ENCODE data around the gene MYH9. TPM values are rescaled to one million over a fixed set of nuclear protein-coding genes. Genes with fewer than 3 reads are reported as not detected.

MYH9 gene
- total and polyA plus RNA-seq, 2 experiments from 2014 or later, result 58.4 to 233 TPM

GRCh38 chr22:36363349-36363981, 24.3 kb downstream of the MYH9 start:
- peaks cover 15% of the 10 kb centered on the region for H3F3A ChIP-seq (replicated peaks; ENCODE audit: low read depth)
- H3K4me2 ChIP-seq, result peak overlapping the region; percentile 49; the same call in 1 of the 2 replicates
- DNase-seq (ENCODE audit: low spot score) (no peak), ATAC-seq (no peak)
- H3K36me3 ChIP-seq (ENCODE audit: insufficient read depth), result no peaks in the 10 kb centered on the region
- Mint-ChIP-seq H3K4me3 (peak overlapping the region; percentile 13; the same call in 2 of the 3 replicates), H3K27ac (peak overlapping the region; percentile 42), H3K4me1 (peaks cover 92% of the 10 kb centered on the region), H3K27me3 (ENCODE audit: insufficient read depth, low read depth, poor library complexity) (peaks cover 23% of the 10 kb centered on the region), H3K9me3 (no peaks in the 10 kb centered on the region), H3K36me3 (ENCODE audit: low read depth) (peaks cover 10% of the 10 kb centered on the region)
- H4K20me1 ChIP-seq (replicated peaks; ENCODE audit: insufficient read depth), result peaks cover 33% of the 10 kb centered on the region
- no peaks in the 10 kb centered on the region for H3K27me3 ChIP-seq (ENCODE audit: insufficient read depth)
- H3K4me1 ChIP-seq (ENCODE audit: insufficient read depth), result peaks cover 93% of the 10 kb centered on the region
- TF ChIP-seq ZNF462 (CRISPR knock-in tag; IDR thresholded peaks at IDR 0.05) (no peak), STAT1 (IDR thresholded peaks at IDR 0.05; ENCODE audit: unreplicated experiment) (no peak), JUNB (IDR thresholded peaks at IDR 0.05; ENCODE audit: unreplicated experiment) (no peak), ZNF114 (CRISPR knock-in tag; IDR thresholded peaks at IDR 0.05) (no peak), REST (IDR thresholded peaks at IDR 0.05; ENCODE audit: unreplicated experiment) (no peak), ETS1 (IDR thresholded peaks at IDR 0.05) (no peak), ZNF331 (CRISPR knock-in tag; IDR thresholded peaks at IDR 0.05; ENCODE audit: low read depth) (no peak), CTCF (conservative IDR thresholded peaks at IDR 0.05; ENCODE audit: low read depth in 2 of 2) (no peak), EZH2phosphoT487 (IDR thresholded peaks at IDR 0.05; ENCODE audit: unreplicated experiment) (no peak), CREB1 (CRISPR knock-in tag; IDR thresholded peaks at IDR 0.05; ENCODE audit: low read depth) (no peak), NANOG (IDR thresholded peaks at IDR 0.05; ENCODE audit: borderline replicate concordance) (no peak)
- H3K9me2 ChIP-seq (ENCODE audit: insufficient read depth), result peaks cover 3% of the 10 kb centered on the region
- H3K79me2 ChIP-seq (replicated peaks; ENCODE audit: insufficient read depth), result peaks cover 98% of the 10 kb centered on the region
- H3K27ac ChIP-seq (ENCODE audit: low read depth), result peak overlapping the region; percentile 83
- no peak overlapping the region for H3K4me3 ChIP-seq
- H2AFZ ChIP-seq, result no peak overlapping the region
